ENCODE measurements around the gene PKD1L1. TPM values are rescaled to one million over a fixed set of nuclear protein-coding genes. Genes with fewer than 3 reads are reported as not detected.
"Not testable (repeated sequence)": the region's sequence is repeated elsewhere in the genome, so short reads cannot be mapped to it uniquely, and the experiment has no call there.

Gene PKD1L1
- polyA plus RNA-seq, 3 donors = 0.10 to 1.6 (median 0.68) TPM

- 77 to 96% (median 83%) methylated on average over 5 of the region's 5 CpGs for WGBS, 3 donors
- H3K27ac ChIP-seq (ENCODE audit: low read depth, low read length) = no peak overlapping the region
Observed at GRCh38 chr7:47965456-47965855, 17.2 kb upstream of the PKD1L1 start.

- WGBS, 3 donors = 97 to 99% (median 97%) methylated on average over 3 of the region's 3 CpGs
- H3K27ac ChIP-seq (ENCODE audit: low read depth, low read length) = no peak overlapping the region
Observed at GRCh38 chr7:47962262-47962661, 14.0 kb upstream of the PKD1L1 start.

- 74 to 78% (median 76%) methylated on average over 6 of the region's 6 CpGs for WGBS, 3 donors
Observed at GRCh38 chr7:47957156-47957555, 8.9 kb upstream of the PKD1L1 start.

GRCh38 chr7:47956220-47956619 lies 8.0 kb upstream of the PKD1L1 start:
- WGBS, 3 donors = 83 to 85% (median 85%) methylated on average over 6 of the region's 6 CpGs

More at GRCh38 chr7:47957156-47957555, 8.9 kb upstream of the PKD1L1 start:
- H3K27ac ChIP-seq (ENCODE audit: low read depth, low read length) = no peak overlapping the region

GRCh38 chr7:47954231-47954911 lies 6.1 kb upstream of the PKD1L1 start:
- 91 to 92% (median 92%) methylated on average over 4 of the region's 4 CpGs for WGBS, 3 donors
- H3K27ac ChIP-seq (ENCODE audit: low read depth, low read length) = no peak overlapping the region

More at GRCh38 chr7:47956220-47956619, 8.0 kb upstream of the PKD1L1 start:
- no peak overlapping the region for H3K27ac ChIP-seq (ENCODE audit: low read depth, low read length)

- 86 to 95% (median 91%) methylated on average over 4 of the region's 4 CpGs for WGBS, 3 donors
Observed at GRCh38 chr7:47953822-47954221, 5.6 kb upstream of the PKD1L1 start.

GRCh38 chr7:47952224-47952623 lies 4.0 kb upstream of the PKD1L1 start:
- no peak overlapping the region for H3K27ac ChIP-seq (ENCODE audit: low read depth, low read length)
- WGBS, 3 donors = 78 to 91% (median 85%) methylated on average over 4 of the region's 4 CpGs

More at GRCh38 chr7:47953822-47954221, 5.6 kb upstream of the PKD1L1 start:
- H3K27ac ChIP-seq (ENCODE audit: low read depth, low read length) = no peak overlapping the region

- H3K27ac ChIP-seq (ENCODE audit: low read depth, low read length) = no peak overlapping the region
Observed at GRCh38 chr7:47951374-47951773, 3.1 kb upstream of the PKD1L1 start.

GRCh38 chr7:47950714-47951113 lies 2.4 kb upstream of the PKD1L1 start:
- no peak overlapping the region for H3K27ac ChIP-seq (ENCODE audit: low read depth, low read length)
- 58 to 69% (median 66%) methylated on average over 11 of the region's 11 CpGs for WGBS, 3 donors

GRCh38 chr7:47949703-47950102 lies 1.4 kb upstream of the PKD1L1 start:
- H3K27ac ChIP-seq (ENCODE audit: low read depth, low read length) = no peak overlapping the region

GRCh38 chr7:47947355-47947749 lies 914 bp downstream of the PKD1L1 start:
- H3K27ac ChIP-seq (ENCODE audit: low read depth, low read length) = no peak overlapping the region
- 96 to 97% (median 97%) methylated on average over 7 of the region's 7 CpGs for WGBS, 3 donors

More at GRCh38 chr7:47949703-47950102, 1.4 kb upstream of the PKD1L1 start:
- 79 to 84% (median 83%) methylated on average over 4 of the region's 4 CpGs for whole genome bisulfite sequencing, 3 donors

- 50 to 78% (median 67%) methylated on average over 7 of the region's 7 CpGs for WGBS, 3 donors
- no peak overlapping the region for H3K27ac ChIP-seq (ENCODE audit: low read depth, low read length)
Observed at GRCh38 chr7:47946581-47947354, 1.5 kb downstream of the PKD1L1 start.

- 45 to 50% (median 47%) methylated on average over 8 of the region's 8 CpGs for WGBS, 3 donors
- H3K27ac ChIP-seq (ENCODE audit: low read depth, low read length) = no peak overlapping the region
Observed at GRCh38 chr7:47945261-47946015, 2.8 kb downstream of the PKD1L1 start.

- no peak overlapping the region for H3K27ac ChIP-seq (ENCODE audit: low read depth, low read length)
- WGBS, 3 donors = 68 to 79% (median 78%) methylated on average over 12 of the region's 12 CpGs
Observed at GRCh38 chr7:47944536-47945260, 3.6 kb downstream of the PKD1L1 start.

GRCh38 chr7:47943676-47944474 lies 4.4 kb downstream of the PKD1L1 start:
- WGBS, 3 donors = 80 to 85% (median 83%) methylated on average over 8 of the region's 8 CpGs
- no peak overlapping the region for H3K27ac ChIP-seq (ENCODE audit: low read depth, low read length)

GRCh38 chr7:47942651-47943050 lies 5.6 kb downstream of the PKD1L1 start:
- not testable (repeated sequence) for H3K27ac ChIP-seq (ENCODE audit: low read depth, low read length)
- 72 to 95% (median 83%) methylated on average over 10 of the region's 10 CpGs for WGBS, 3 donors

- 62 to 84% (median 66%) methylated on average over 10 of the region's 10 CpGs for WGBS, 3 donors
Observed at GRCh38 chr7:47942132-47942531, 6.1 kb downstream of the PKD1L1 start.

More at GRCh38 chr7:47942132-47942531, 6.1 kb downstream of the PKD1L1 start:
- no peak overlapping the region for H3K27ac ChIP-seq (ENCODE audit: low read depth, low read length)
